Skeletal muscle tissue (tissue), 4 donors: ENCODE data around the gene ZFR. TPM values are rescaled to one million over a fixed set of nuclear protein-coding genes. Genes with fewer than 3 reads are reported as not detected.

Source experiments
- H3K27ac ChIP-seq: one replicate; pipeline ENCODE4 v1.7.0; 2013; ENCODE audit warnings: mild to moderate bottlenecking, low read depth, low read length, inconsistent platforms
- H3K27me3 ChIP-seq, 3 donors: one replicate each; pipeline ENCODE4 v1.7.0; 2013; ENCODE audit warnings: low read length in 3 of 3; ENCODE audit not compliant: control insufficient read depth in 3 of 3, insufficient read depth in 3 of 3
- H3K36me3 ChIP-seq, 3 donors: one replicate each; pipeline ENCODE4 v1.7.0; 2013; ENCODE audit warnings: low read length in 3 of 3; ENCODE audit not compliant: control insufficient read depth in 3 of 3, insufficient read depth in 3 of 3
- H3K4me1 ChIP-seq, 3 donors: one replicate each; pipeline ENCODE4 v1.7.0; 2013; ENCODE audit warnings: low read length in 3 of 3, mild to moderate bottlenecking in 3 of 3; ENCODE audit not compliant: control insufficient read depth in 3 of 3, insufficient read depth in 3 of 3
- H3K4me3 ChIP-seq, 3 donors: one replicate each; pipeline ENCODE4 v1.7.0; 2013; ENCODE audit warnings: low read length in 3 of 3
- H3K9ac ChIP-seq, 3 donors: one replicate each; pipeline ENCODE4 v1.7.0; 2013; ENCODE audit warnings: low read length in 3 of 3, mild to moderate bottlenecking in 3 of 3, moderate library complexity in 2 of 3, low read depth in 1 of 3
- H3K9me3 ChIP-seq, 3 donors: one replicate each; pipeline ENCODE4 v1.7.0; 2013; ENCODE audit warnings: low read length in 3 of 3; ENCODE audit not compliant: control insufficient read depth in 3 of 3
- total RNA-seq: library from RNA; depleted of rRNA; stranded (reverse); fragments of >200 nt; gene quantifications from one replicate; pipeline ENCODE4 v1.2.3, GENCODE V29; 2014
- donor health status: Osteomylitis.

Gene ZFR
- total RNA-seq, 1 donor from 2014 or later: 67.8 TPM

- Histone ChIP-seq H3K27ac (no peak overlapping the region), H3K9ac (no peak overlapping the region), H3K36me3 (peaks cover 0 to 8% (median 5%) of the 10 kb centered on the region in 3 donors), H3K27me3 (no peaks in the 10 kb centered on the region), H3K9me3 (no peaks in the 10 kb centered on the region), H3K4me1 (no peaks in the 10 kb centered on the region), H3K4me3 (no peak overlapping the region)
Observed at GRCh38 chr5:32353420-32353819, 91.1 kb downstream of the ZFR start.

GRCh38 chr5:32352685-32353084 is 91.9 kb downstream of the ZFR start:
- Histone ChIP-seq H3K9me3 (no peaks in the 10 kb centered on the region), H3K9ac (no peak overlapping the region), H3K4me1 (no peaks in the 10 kb centered on the region), H3K36me3 (peaks cover 0 to 8% (median 5%) of the 10 kb centered on the region in 3 donors), H3K27me3 (no peaks in the 10 kb centered on the region), H3K27ac (no peak overlapping the region), H3K4me3 (no peak overlapping the region)

- H3K4me1 ChIP-seq: no peaks in the 10 kb centered on the region
- no peak overlapping the region for H3K27ac ChIP-seq
- H3K9ac ChIP-seq: no peak overlapping the region
- no peaks in the 10 kb centered on the region for H3K9me3 ChIP-seq
- H3K4me3 ChIP-seq: no peak overlapping the region
- no peaks in the 10 kb centered on the region for H3K36me3 ChIP-seq
- no peaks in the 10 kb centered on the region for H3K27me3 ChIP-seq
Observed at GRCh38 chr5:32346869-32347268, 97.7 kb downstream of the ZFR start.

GRCh38 chr5:32343058-32343672 is 101.4 kb downstream of the ZFR start:
- H3K27ac ChIP-seq: no peak overlapping the region
- H3K4me1 ChIP-seq: no peaks in the 10 kb centered on the region
- H3K27me3 ChIP-seq: no peaks in the 10 kb centered on the region
- H3K9ac ChIP-seq: no peak overlapping the region
- no peaks in the 10 kb centered on the region for H3K36me3 ChIP-seq
- H3K4me3 ChIP-seq: no peak overlapping the region
- H3K9me3 ChIP-seq: peaks cover 0 to 3% (median 0%) of the 10 kb centered on the region in 3 donors

GRCh38 chr5:32342656-32343055 is 101.9 kb downstream of the ZFR start:
- Histone ChIP-seq H3K4me3 (no peak overlapping the region), H3K36me3 (no peaks in the 10 kb centered on the region), H3K9ac (no peak overlapping the region), H3K27me3 (no peaks in the 10 kb centered on the region), H3K4me1 (no peaks in the 10 kb centered on the region), H3K9me3 (peaks cover 0 to 3% (median 0%) of the 10 kb centered on the region in 3 donors), H3K27ac (no peak overlapping the region)

GRCh38 chr5:32339878-32340277 is 104.7 kb downstream of the ZFR start:
- Histone ChIP-seq H3K9me3 (peaks cover 0 to 3% (median 0%) of the 10 kb centered on the region in 3 donors), H3K27ac (no peak overlapping the region)

GRCh38 chr5:32339198-32339597 is 105.3 kb downstream of the ZFR start:
- H3K9me3 ChIP-seq: peaks cover 0 to 3% (median 0%) of the 10 kb centered on the region in 3 donors
- no peak overlapping the region for H3K27ac ChIP-seq
- no peaks in the 10 kb centered on the region for H3K27me3 ChIP-seq
- H3K4me1 ChIP-seq: no peaks in the 10 kb centered on the region
- H3K9ac ChIP-seq: no peak overlapping the region
- no peaks in the 10 kb centered on the region for H3K36me3 ChIP-seq
- H3K4me3 ChIP-seq: no peak overlapping the region

More at GRCh38 chr5:32339878-32340277, 104.7 kb downstream of the ZFR start:
- Histone ChIP-seq H3K4me3 (no peak overlapping the region), H3K4me1 (no peaks in the 10 kb centered on the region), H3K36me3 (no peaks in the 10 kb centered on the region), H3K27me3 (no peaks in the 10 kb centered on the region), H3K9ac (no peak overlapping the region)

GRCh38 chr5:32332966-32333365 is 111.6 kb downstream of the ZFR start:
- Histone ChIP-seq H3K4me1 (peaks cover 0 to 4% (median 0%) of the 10 kb centered on the region in 3 donors), H3K27ac (no peak overlapping the region), H3K4me3 (no peak overlapping the region), H3K9me3 (no peaks in the 10 kb centered on the region), H3K27me3 (no peaks in the 10 kb centered on the region), H3K36me3 (no peaks in the 10 kb centered on the region), H3K9ac (no peak overlapping the region)

- Histone ChIP-seq H3K4me1 (peaks cover 0 to 4% (median 0%) of the 10 kb centered on the region in 3 donors), H3K36me3 (no peaks in the 10 kb centered on the region), H3K27me3 (no peaks in the 10 kb centered on the region), H3K9ac (no peak overlapping the region), H3K9me3 (no peaks in the 10 kb centered on the region), H3K27ac (no peak overlapping the region), H3K4me3 (no peak overlapping the region)
Observed at GRCh38 chr5:32332361-32332760, 112.2 kb downstream of the ZFR start.

- peaks cover 0 to 4% (median 0%) of the 10 kb centered on the region in 3 donors for H3K4me1 ChIP-seq
- no peak overlapping the region for H3K27ac ChIP-seq
- no peaks in the 10 kb centered on the region for H3K27me3 ChIP-seq
- no peaks in the 10 kb centered on the region for H3K9me3 ChIP-seq
- H3K36me3 ChIP-seq: no peaks in the 10 kb centered on the region
- H3K9ac ChIP-seq: no peak overlapping the region
- no peak overlapping the region for H3K4me3 ChIP-seq
Observed at GRCh38 chr5:32331935-32332274, 112.6 kb downstream of the ZFR start.
